ENCODE data around the gene MRTO4.
"Not testable (repeated sequence)": the region's sequence is repeated elsewhere in the genome, so short reads cannot be mapped to it uniquely, and the experiment has no call there.

MRTO4 gene

GRCh38 chr1:19268445-19268844 is 16.8 kb downstream of the MRTO4 start:
- DNase-seq = no peak
- intact Hi-C loops (cut with DNase I) = no loop called here

DNA sequence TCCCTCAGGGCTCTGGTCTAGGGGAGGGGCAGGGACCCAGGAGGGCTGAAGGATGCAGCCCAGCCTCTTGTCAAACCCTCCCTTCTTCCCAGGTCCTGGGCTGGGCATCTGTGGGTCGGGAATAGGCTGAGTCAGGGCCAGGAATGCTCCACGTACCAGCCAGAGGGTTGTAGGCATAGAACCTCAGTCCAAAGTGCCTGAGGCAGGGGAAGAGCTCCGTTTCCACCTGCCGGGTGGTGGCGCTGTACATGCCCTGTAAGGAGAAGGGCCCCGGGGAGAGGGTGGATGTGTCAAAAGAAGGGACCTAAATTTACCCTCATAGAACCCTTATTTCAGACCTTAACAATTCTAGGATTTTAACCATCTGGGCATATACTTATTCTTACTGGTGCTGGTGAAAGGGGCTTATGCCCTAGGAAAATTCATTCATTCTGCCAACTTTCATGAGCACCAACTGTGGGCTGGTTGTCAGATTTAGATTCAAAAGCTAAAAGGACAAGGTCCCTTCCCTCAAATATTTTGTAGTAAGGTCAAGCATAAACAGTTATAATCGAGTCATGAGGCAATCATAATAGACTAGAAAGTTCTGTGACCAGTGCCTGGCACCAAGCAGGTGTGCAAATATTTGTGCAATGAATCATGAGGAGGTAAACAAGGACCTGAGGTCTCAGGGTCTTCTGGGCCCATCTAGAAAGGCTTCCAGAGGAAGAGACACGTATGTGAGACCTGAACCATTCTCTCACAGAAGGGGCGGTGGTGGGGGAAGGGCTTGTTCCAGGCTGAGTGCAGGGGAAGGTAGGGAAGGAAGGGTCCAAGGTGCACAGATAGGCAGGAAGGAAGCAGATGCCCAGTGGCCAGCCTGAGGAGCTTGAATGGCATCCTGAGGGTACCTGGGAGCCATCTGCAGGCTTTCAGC is 18.1 kb downstream of the MRTO4 start:
- DNase-seq; intact Hi-C loops (cut with DNase I): not testable (repeated sequence)

DNA sequence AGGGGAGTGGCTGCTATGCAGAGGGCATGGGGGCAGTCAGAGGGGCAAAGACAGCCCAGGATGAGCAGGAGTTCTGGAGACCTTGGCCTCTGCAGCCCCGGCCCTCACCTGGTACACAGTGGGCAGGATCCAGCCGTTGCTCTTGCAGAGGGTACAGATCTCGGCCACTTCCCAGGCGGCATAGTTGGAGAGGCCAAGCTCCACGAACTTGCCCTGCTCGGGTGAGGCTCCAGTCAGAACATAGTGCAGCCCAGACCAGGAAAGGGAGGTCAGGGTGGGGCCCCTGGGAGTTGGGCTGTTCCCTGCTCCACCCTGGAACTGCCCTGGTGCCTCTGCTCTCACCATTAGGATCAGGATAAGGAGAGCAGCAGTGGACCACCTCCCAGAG is 18.7 kb downstream of the MRTO4 start:
- not testable (repeated sequence) for DNase-seq

GRCh38 chr1:19272064-19272463 is 20.5 kb downstream of the MRTO4 start:
- intact Hi-C loops (cut with DNase I) = no loop called here
- no peak for DNase-seq

More for the DNA sequence above, 18.7 kb downstream of the MRTO4 start:
- intact Hi-C loops (cut with DNase I) = not testable (repeated sequence)

DNA sequence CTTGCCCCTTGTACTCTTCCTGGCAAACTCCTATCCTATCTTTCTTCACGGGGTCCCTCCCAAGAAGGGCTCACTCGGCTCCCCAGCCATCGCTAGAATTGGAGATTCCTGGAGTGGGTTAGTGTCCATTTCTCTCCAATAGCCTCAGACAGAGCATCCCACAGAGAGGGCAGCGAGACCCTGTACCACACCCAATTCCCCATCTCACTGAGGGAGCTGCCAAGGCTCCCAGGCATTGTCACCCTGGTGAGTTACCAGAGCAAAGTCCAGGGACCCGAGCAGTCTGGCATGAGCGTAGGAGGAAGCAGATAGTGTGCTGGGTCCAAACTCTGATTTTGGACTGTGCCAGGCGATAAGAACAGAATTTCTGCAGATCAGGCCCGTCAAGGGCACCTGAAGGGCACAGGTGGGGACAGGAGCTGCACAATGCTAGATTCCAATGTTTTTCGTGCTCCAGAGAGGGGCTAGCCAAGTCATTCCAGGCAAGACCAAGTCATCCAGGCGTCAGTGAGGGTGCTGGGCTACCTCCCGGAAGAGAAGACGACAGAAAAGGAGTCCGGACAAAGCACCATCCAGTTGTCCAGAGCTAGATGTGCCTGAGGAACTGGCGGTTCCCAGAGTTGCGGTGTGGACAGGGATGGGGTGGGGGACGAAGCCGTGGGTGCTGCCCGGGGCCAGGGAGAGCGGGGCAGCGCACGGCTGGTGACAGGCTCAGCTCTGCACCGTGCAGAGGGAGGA is 21.7 kb downstream of the MRTO4 start:
- DNase-seq = no peak
- intact Hi-C loops (cut with DNase I) = no loop called here

DNA sequence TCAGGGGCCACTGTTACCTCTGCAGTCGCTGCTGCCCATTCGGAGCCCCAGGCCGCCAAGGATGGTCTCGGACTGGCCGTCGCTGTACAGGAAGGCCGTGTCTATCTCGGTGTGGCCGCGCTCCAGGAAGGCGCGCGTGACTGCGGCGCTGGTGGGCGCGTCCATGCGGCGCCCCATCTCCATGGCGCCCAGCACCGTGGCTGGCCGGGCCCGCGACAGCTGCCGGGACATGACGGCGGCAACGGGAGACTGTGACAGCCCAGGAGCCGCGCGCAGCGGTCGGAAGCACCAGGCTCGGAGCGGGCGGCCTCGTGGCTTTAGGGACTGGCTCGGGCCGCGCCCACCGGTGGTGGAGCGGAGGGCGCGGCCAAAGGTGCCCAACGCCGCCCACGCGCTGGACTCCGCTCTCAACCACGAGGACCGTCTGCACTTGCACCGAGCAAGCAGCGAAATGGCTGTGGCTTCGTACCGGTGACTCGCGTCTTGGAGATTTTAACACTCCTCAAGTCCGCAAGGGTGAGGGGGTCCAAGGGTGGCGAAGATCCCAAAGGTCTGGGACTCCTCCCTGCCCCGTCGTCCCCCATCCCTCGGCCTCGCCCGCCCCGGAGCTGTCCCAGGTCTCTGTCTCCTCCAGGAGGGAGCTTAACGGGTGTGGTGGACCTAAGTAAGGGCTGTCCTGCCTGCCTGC is 22.4 kb downstream of the MRTO4 start:
- intact Hi-C loops (cut with DNase I); DNase-seq: not testable (repeated sequence)

GRCh38 chr1:19274636-19275035 is 23.0 kb downstream of the MRTO4 start:
- DNase-seq = no peak
- intact Hi-C loops (cut with DNase I) = no loop called here

- intact Hi-C loops (cut with DNase I) = no loop called here
- DNase-seq = no peak
These were observed 32.3 kb downstream of the MRTO4 start for GRCh38 chr1:19283891-19284290.

DNA sequence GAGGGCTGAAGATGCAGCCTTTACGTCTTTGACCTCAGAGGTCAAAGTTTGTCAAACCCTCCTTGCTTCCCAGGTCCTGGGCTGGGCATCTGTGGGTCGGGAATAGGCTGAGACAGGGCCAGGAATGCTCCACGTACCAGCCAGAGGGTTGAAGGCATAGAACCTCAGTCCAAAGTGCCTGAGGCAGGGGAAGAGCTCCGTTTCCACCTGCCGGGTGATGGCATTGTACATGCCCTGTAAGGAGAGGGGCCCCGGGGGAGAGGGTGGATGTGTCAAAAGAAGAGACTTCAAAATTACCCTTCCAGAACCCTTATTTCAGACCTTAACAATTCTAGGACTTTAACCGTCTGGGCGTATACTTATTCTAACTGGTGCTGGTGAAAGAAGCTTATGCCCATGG is 33.3 kb downstream of the MRTO4 start:
- DNase-seq = no peak
- intact Hi-C loops (cut with DNase I) = no loop called here

DNA sequence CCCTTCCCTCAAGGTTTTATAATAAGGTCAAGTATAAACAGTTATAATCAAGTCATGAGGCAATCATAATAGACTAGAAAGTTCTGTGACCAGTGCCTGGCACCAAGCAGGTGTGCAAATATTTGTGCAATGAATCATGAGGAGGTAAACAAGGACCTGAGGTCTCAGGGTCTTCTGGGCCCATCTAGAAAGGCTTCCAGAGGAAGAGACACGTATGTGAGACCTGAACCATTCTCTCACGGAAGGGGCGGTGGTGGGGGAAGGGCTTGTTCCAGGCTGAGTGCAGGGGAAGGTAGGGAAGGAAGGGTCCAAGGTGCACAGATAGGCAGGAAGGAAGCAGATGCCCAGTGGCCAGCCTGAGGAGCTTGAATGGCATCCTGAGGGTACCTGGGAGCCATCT is 33.8 kb downstream of the MRTO4 start:
- intact Hi-C loops (cut with DNase I); DNase-seq: not testable (repeated sequence)

- intact Hi-C loops (cut with DNase I); DNase-seq: not testable (repeated sequence)
These were observed 34.2 kb downstream of the MRTO4 start for GRCh38 chr1:19285807-19286206.

- intact Hi-C loops (cut with DNase I) = no loop called here
- peak in 1 of 10 donors; percentile 69 for DNase-seq
These were observed 36.0 kb downstream of the MRTO4 start for GRCh38 chr1:19287436-19288185.

DNA sequence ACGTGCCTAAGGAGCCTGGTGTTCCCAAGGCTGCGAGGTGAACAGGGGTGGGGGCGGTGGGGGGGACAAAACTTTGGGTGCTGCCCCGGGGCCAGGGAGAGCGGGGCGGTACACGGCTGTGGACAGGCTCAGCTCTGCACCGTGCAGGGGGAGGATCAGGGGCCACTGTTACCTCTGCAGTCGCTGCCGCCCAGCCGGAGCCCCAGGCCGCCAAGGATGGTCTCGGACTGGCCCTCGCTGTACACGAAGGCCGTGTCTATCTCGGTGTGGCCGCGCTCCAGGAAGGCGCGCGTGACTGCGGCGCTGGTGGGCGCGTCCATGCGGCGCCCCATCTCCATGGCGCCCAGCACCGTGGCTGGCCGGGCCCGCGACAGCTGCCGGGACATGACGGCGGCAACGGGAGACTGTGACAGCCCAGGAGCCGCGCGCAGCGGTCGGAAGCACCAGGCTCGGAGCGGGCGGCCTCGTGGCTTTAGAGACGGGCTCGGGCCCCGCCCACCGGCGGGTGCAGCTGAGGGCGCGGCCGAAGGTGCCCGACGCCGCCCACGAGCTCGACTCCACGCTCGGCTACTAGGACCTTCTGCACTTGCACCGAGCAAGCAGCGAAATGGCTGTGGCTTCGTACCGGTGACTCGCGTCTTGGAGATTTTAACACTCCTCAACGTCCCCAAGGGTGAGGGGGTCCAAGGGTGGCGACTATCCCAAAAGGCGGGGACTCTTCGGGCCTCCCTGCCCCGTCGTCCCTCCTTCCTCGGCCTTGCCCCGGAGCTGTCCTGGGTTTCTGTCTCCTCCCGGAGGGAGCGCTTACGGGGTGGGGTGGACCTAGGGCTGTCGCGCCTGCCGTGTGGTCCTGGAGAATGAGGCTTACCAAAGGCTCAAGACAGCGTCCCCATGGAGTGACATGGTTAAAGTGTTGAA is 37.0 kb downstream of the MRTO4 start, which contains the start of gene AKR7A3:
Gene AKR7A3, minus strand, starts transcription at position 447 of the 918 bp plus-strand sequence. Its CDS starts 61 bp downstream, at position 386.
- intact Hi-C loops (cut with DNase I) = not testable (repeated sequence)
- peak in 3 of 10 donors; percentile 22 to 86 (median 32) for DNase-seq

GRCh38 chr1:19289244-19289643 is 37.6 kb downstream of the MRTO4 start:
- no peak for DNase-seq
- intact Hi-C loops (cut with DNase I) = no loop called here

DNA sequence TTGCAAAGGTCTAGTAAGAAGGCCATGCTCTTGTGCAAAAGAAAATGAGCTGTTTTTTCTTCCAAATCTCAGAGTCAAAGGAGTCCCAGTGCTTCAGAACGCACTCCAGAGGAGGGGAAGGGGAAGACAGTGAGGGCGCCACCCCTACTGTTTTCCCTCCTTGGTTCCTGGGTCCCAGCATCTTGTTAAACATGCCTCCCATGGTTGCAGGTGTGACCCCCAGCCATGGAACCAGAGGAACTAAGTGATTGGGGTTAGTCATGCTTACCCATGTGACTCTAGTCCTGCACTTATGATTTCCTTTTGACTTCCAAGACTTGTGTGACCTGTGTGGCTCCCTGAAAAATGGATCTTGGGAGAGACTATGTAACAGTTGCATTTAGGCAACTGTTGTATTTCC is 43.0 kb downstream of the MRTO4 start:
- no peak for DNase-seq
- intact Hi-C loops (cut with DNase I) = no loop called here

DNA sequence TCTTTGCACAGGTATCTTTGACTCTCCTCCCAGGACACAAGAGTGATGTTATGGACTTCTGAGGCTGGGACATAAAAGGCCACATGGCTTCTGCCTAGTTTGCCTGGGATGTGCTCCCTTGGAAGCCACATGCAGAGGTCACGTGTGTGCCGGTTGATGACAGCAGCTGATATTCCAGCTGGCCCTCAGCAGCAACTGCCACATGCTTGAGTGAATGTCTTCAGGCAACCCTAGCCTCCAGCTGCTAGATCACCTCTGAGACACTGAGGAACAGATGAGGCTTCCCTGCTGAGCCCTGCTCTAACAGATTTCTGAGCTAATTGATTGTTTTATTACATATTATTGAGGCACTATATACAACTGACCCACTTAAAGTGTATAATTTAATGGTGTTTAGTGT is 48.6 kb downstream of the MRTO4 start:
- intact Hi-C loops (cut with DNase I) = no loop called here
- no peak for DNase-seq

GRCh38 chr1:19304081-19304480 is 52.5 kb downstream of the MRTO4 start:
- DNase-seq; intact Hi-C loops (cut with DNase I): not testable (repeated sequence)

DNA sequence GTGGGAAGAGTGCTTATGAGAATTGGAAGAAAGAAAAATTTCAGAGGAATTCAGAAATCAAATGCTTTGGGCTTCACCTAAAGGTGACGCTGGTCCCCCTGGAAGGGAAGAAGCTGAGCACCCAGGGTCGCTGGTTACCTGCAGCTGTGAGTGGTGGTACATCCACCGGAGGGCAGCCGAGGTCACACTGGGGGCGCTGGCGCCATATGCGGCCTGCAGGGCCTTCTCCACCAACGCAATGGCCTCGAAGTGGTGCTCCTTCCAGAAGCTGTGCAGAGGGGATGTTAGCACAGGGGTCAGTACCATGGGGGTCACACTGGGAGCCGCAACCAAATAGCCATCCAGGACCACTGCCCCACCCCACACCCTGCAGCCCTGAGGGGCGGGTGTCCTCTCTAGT is 54.3 kb downstream of the MRTO4 start:
- DNase-seq = no peak
- intact Hi-C loops (cut with DNase I) = no loop called here

DNA sequence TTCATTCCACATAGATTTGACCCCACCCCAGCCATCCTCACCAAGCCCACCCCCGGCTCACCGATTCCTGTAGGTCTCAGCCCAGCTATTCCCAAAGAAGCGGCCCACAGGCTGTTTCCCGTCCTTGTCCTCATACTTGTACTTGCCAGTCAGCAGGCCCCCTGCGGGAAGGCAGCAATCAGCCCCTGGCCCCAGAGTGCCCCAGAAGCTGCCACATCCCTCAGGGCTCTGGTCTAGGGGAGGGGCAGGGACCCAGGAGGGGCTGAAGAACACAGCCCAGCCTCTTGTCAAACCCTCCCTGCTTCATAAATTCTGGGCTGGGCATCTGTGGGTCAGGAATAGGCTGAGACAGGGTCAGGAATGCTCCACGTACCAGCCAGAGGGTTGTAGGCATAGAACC is 55.3 kb downstream of the MRTO4 start:
- intact Hi-C loops (cut with DNase I) = no loop called here
- DNase-seq = no peak

Measured in posterior cingulate gyrus (tissue), 11 donors.